ENCODE results near the gene BATF3.
"Not testable (repeated sequence)": the region's sequence is repeated elsewhere in the genome, so short reads cannot be mapped to it uniquely, and the experiment has no call there.

BATF3 gene

GRCh38 chr1:212721388-212722247 lies 22.0 kb upstream of the BATF3 start:
- H3K4me3 Mint-ChIP-seq: peak overlapping the region in 1 of 2 donors; percentile 13
- H3K4me1 Mint-ChIP-seq (ENCODE audit: low read depth in 2 of 2): peaks cover 12 to 14% of the 10 kb centered on the region in 2 donors
- no peak for DNase-seq
- H3K36me3 Mint-ChIP-seq (ENCODE audit: insufficient read depth): peaks cover 9% of the 10 kb centered on the region
- no peak overlapping the region for H3K27ac Mint-ChIP-seq
- no peak for ATAC-seq (replicated peaks)
- no peaks in the 10 kb centered on the region for H3K9me3 Mint-ChIP-seq
- H3K27me3 Mint-ChIP-seq: peaks cover 15 to 21% of the 10 kb centered on the region in 2 donors

GRCh38 chr1:212719633-212720032 lies 20.0 kb upstream of the BATF3 start:
- DNase-seq: no peak
- H3K36me3 Mint-ChIP-seq (ENCODE audit: insufficient read depth): peaks cover 9% of the 10 kb centered on the region
- H3K9me3 Mint-ChIP-seq: no peaks in the 10 kb centered on the region
- H3K4me3 Mint-ChIP-seq: no peak overlapping the region
- H3K4me1 Mint-ChIP-seq (ENCODE audit: low read depth in 2 of 2): peaks cover 12 to 14% of the 10 kb centered on the region in 2 donors
- no peak for ATAC-seq (replicated peaks)
- peaks cover 15 to 21% of the 10 kb centered on the region in 2 donors for H3K27me3 Mint-ChIP-seq
- no peak overlapping the region for H3K27ac Mint-ChIP-seq

DNA sequence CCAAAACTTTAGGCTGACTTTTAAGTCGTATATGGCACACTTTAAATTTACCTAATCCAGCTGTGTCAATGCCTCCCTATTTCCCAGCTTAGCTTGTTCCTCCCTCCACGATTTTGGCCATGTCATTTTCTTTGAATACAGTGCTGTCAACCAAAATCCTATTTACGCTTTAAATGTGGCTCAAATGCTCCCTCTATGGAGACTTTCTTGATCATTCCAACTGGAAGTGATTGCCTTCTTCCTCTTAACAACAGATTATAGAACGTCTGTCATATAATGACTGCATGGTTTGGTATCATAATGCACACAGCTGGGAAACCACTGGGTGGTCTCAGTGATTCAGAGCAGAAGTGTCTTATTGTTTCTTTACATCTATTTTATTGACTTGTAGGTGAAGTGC lies 18.9 kb upstream of the BATF3 start:
- H3K4me1 Mint-ChIP-seq (ENCODE audit: low read depth in 2 of 2): peaks cover 12 to 14% of the 10 kb centered on the region in 2 donors
- ATAC-seq (replicated peaks) (no peak), DNase-seq (no peak)

GRCh38 chr1:212716161-212716560 lies 16.5 kb upstream of the BATF3 start:
- H3K36me3 Mint-ChIP-seq (ENCODE audit: insufficient read depth): peaks cover 9% of the 10 kb centered on the region
- no peak overlapping the region for H3K4me3 Mint-ChIP-seq
- ATAC-seq (replicated peaks) (no peak), DNase-seq (no peak)
- no peak overlapping the region for H3K27ac Mint-ChIP-seq
- H3K4me1 Mint-ChIP-seq (ENCODE audit: low read depth in 2 of 2): peaks cover under 1 to 1% of the 10 kb centered on the region in 2 donors
- H3K9me3 Mint-ChIP-seq: no peaks in the 10 kb centered on the region
- peaks cover 15 to 21% of the 10 kb centered on the region in 2 donors for H3K27me3 Mint-ChIP-seq

More for the DNA sequence above, 18.9 kb upstream of the BATF3 start:
- Mint-ChIP-seq H3K27me3 (peaks cover 15 to 21% of the 10 kb centered on the region in 2 donors), H3K36me3 (ENCODE audit: insufficient read depth) (peaks cover 9% of the 10 kb centered on the region), H3K4me3 (no peak overlapping the region), H3K9me3 (no peaks in the 10 kb centered on the region), H3K27ac (no peak overlapping the region)

- ATAC-seq (replicated peaks) (no peak), DNase-seq (no peak)
- no peaks in the 10 kb centered on the region for H3K4me1 Mint-ChIP-seq (ENCODE audit: low read depth in 2 of 2)
- peaks cover 12 to 17% of the 10 kb centered on the region in 2 donors for H3K27me3 Mint-ChIP-seq
- H3K27ac Mint-ChIP-seq: no peak overlapping the region
- H3K4me3 Mint-ChIP-seq: no peak overlapping the region
- no peaks in the 10 kb centered on the region for H3K36me3 Mint-ChIP-seq (ENCODE audit: insufficient read depth)
- H3K9me3 Mint-ChIP-seq: no peaks in the 10 kb centered on the region
These were observed 14.0 kb upstream of the BATF3 start for GRCh38 chr1:212713465-212714136.

DNA sequence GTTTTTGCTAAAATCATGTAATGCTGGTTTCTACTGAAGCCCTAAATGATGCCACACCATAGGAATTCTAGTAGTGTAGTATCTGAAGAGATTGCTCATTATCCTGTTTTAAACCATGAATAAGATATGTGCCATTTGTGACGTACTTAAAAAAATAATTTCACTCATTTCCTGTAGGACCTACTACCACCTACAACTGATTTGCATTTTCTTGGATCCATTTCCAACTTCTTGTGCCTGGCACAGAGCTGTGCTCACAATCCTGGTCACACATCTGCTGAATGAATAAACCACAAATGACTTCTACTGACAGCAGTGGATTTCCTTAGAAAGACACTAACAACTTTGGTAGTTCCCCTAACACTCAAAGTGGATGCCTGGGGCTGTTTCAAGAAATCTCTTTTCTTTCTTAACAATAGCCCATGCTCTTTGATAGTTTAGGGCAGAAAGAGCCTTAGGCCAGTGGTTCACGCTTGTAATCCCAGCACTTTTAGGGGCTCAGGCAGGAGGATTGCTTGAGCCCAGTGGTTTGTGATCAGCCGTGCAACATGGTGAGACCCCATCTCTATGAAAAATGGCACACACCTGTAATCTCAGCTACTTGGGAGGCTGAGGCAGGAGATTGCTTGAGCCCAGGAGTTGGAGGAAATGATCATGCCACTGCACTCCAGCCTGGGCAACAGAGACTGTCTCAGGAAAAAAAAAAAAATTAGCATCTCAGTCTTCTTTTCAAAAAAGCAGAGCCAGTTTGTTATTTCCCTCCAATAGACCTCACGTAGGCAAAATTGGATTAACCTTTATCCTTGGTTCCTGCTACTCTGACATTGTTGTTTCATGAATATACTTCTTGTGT lies 13.0 kb upstream of the BATF3 start:
- Mint-ChIP-seq H3K4me1 (ENCODE audit: low read depth in 2 of 2) (no peaks in the 10 kb centered on the region), H3K27ac (no peak overlapping the region), H3K36me3 (ENCODE audit: insufficient read depth) (no peaks in the 10 kb centered on the region), H3K4me3 (no peak overlapping the region), H3K27me3 (peaks cover 3 to 8% of the 10 kb centered on the region in 2 donors), H3K9me3 (no peaks in the 10 kb centered on the region)
- ATAC-seq (replicated peaks): no peak
- DNase-seq: no peak

- not testable (repeated sequence) for H3K4me3 Mint-ChIP-seq; H3K36me3 Mint-ChIP-seq (ENCODE audit: insufficient read depth); ATAC-seq (replicated peaks); H3K9me3 Mint-ChIP-seq; H3K4me1 Mint-ChIP-seq (ENCODE audit: low read depth in 2 of 2); H3K27ac Mint-ChIP-seq; DNase-seq; H3K27me3 Mint-ChIP-seq
These were observed 12.3 kb upstream of the BATF3 start for GRCh38 chr1:212711974-212712373.

DNA sequence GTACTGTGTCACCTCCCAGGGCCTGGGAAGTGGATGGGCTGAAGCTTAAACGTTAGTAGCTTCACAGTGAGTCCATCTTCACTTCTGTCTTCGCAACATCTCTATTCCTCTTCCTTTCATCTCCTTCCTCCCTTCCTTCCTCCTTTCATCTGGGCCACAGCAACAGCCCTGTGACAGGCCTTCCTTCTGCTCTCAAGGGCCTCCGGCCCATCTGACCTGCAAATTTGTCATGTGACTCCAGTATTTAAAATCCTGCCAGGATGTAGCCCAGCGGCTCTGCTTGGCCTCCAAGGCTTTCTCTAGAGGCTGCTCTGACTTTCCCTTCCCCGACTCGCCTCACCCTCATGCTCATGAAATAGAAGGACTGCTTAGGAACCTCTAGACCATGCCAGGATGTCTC lies 10.9 kb upstream of the BATF3 start:
- Mint-ChIP-seq H3K27ac (no peak overlapping the region), H3K27me3 (no peaks in the 10 kb centered on the region)

DNA sequence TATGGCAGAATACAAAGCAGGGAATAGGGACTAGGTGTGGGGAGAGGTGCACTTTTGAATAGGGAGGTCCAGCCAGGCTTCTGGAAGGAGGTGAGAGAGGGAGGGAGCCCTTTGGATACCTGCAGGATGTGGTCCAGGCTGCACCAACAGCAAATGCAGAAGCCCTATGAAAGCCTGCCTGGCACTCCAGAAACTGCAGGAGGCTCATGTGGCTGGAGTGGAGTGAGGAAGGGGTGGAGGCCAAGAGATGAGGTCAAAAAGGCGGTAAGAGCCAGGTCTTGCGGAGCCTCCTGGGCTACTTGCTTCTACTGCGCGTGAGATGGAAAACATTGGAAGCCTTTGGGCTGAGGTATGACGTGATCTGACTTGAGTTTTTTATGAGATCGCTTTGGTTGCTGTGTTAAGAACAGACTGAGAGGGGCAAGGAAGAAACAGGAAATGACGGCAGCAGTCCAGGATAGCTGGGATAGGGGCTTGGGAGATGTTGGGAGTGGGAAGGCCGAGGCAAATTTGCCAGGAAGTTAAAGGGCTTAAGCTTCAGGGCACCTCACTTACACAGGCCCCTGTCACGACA lies 4.4 kb upstream of the BATF3 start:
- Mint-ChIP-seq H3K4me3 (no peak overlapping the region), H3K36me3 (ENCODE audit: insufficient read depth) (peaks cover under 1% of the 10 kb centered on the region), H3K9me3 (no peaks in the 10 kb centered on the region), H3K4me1 (ENCODE audit: low read depth in 2 of 2) (peaks cover 18 to 20% of the 10 kb centered on the region in 2 donors), H3K27ac (peak overlapping the region; percentile 7 to 22), H3K27me3 (no peaks in the 10 kb centered on the region)
- DNase-seq: no peak
- ATAC-seq (replicated peaks): no peak

More for the DNA sequence above, 10.9 kb upstream of the BATF3 start:
- Mint-ChIP-seq H3K4me1 (ENCODE audit: low read depth in 2 of 2) (no peaks in the 10 kb centered on the region), H3K36me3 (ENCODE audit: insufficient read depth) (no peaks in the 10 kb centered on the region), H3K4me3 (no peak overlapping the region), H3K9me3 (no peaks in the 10 kb centered on the region)
- no peak for ATAC-seq (replicated peaks)
- no peak for DNase-seq

GRCh38 chr1:212702672-212703071 lies 3.0 kb upstream of the BATF3 start:
- no peak for DNase-seq
- Mint-ChIP-seq H3K4me1 (ENCODE audit: low read depth in 2 of 2) (peaks cover 28 to 30% of the 10 kb centered on the region in 2 donors), H3K9me3 (no peaks in the 10 kb centered on the region), H3K4me3 (no peak overlapping the region), H3K27ac (peak overlapping the region in 1 of 2 donors; percentile 7), H3K27me3 (no peaks in the 10 kb centered on the region), H3K36me3 (ENCODE audit: insufficient read depth) (peaks cover 7% of the 10 kb centered on the region)
- ATAC-seq (replicated peaks): no peak

DNA sequence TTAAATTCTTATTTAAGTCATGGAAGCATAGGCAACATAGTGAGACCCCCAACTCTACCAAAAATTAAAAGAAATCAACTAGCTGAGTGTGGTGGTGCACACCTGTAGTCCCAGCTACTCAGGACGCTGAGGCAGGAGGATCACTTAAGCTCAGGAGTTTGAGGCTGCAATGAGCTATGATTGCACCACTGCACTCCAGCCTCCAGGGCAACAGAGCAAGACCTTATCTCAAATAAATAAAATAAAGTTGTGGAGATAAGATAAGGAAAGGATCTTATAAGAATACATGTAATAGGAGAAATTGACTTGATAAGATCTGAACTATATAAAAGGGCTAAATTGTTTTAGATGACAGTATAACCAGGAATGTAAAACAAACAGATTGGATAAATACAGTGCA lies 2.3 kb upstream of the BATF3 start:
- no peak overlapping the region for H3K4me3 Mint-ChIP-seq

DNA sequence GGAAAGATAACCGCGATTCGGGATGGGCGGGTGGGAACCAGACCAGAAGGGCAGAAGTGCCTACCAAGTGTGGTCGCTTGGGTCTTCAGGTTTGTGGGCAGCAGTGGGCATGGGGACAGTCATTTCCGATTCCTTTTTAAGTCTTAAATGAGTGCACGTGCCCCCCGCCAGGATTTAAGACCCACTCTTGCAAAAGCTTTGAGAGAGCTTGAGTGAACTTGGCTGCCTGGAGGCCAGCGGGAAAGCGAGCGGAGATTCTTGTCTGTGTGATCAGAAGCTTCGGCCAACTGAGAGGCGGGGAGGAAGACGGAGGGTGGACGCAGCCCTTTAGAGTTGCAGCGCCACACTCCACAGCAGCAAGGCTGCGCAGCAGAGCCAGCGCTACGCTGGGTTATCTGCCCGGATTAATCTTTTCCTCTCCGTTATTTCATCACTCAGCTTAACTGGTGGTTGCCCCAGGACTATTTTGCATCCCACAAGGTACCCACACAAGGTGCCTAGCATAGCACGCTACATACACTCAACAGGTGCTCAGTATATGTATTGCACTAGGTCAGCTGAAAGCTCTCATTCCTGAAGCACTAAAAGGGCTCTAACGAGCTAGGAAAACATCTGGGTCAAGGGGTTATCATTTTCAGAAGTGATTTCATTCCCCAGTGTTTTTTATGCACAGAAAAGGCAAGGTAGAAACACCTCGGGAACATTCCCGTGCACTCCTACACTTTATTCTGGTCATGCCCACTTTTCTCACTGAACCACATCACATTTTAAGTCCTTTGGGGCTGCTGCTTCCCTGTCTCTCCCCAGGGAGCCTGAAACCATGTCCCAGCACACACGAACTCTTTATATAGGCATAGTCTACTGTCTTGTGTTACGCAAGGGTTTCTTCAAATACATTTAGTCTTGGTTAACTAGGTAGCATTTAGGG lies 1.5 kb upstream of the BATF3 start:
- Mint-ChIP-seq H3K4me3 (peak overlapping the region; percentile 77 to 82), H3K9me3 (no peaks in the 10 kb centered on the region), H3K27me3 (peaks cover 1 to 3% of the 10 kb centered on the region in 2 donors), H3K36me3 (ENCODE audit: insufficient read depth) (peaks cover 7% of the 10 kb centered on the region), H3K4me1 (ENCODE audit: low read depth in 2 of 2) (peaks cover 41 to 42% of the 10 kb centered on the region in 2 donors), H3K27ac (peak overlapping the region; percentile 22 to 23)
- ATAC-seq (replicated peaks) (peak; percentile 28), DNase-seq (peak in 1 of 3 experiments; percentile 9)

More for the DNA sequence above, 2.3 kb upstream of the BATF3 start:
- ATAC-seq (replicated peaks) (no peak), DNase-seq (no peak)
- Mint-ChIP-seq H3K4me1 (ENCODE audit: low read depth in 2 of 2) (peaks cover 34 to 36% of the 10 kb centered on the region in 2 donors), H3K27ac (no peak overlapping the region), H3K36me3 (ENCODE audit: insufficient read depth) (peaks cover 7% of the 10 kb centered on the region), H3K9me3 (no peaks in the 10 kb centered on the region), H3K27me3 (no peaks in the 10 kb centered on the region)
